Endothelial cell of umbilical vein (primary cell): ENCODE results near the gene BANF2.

Source experiments
- CTCF ChIP-seq, 2 donors: IDR thresholded peaks; 1 replicate in 1 of 2; 2 replicates in 1 of 2; pipeline ENCODE4 v1.5.1; 2011; ENCODE audit warnings: low read length in 2 of 2, mild to moderate bottlenecking in 2 of 2, moderate library complexity in 2 of 2, control low read depth in 1 of 2, inconsistent platforms in 1 of 2, low read depth in 1 of 2; ENCODE audit not compliant: insufficient read depth in 1 of 2; ENCODE audit errors: extremely low read depth in 1 of 2
- JUN ChIP-seq: IDR thresholded peaks from 2 replicates; pipeline ENCODE4 v1.6.1; 2011; ENCODE audit warnings: borderline replicate concordance, low read depth; ENCODE audit not compliant: insufficient read length, insufficient read depth

- TF ChIP-seq CTCF (IDR thresholded peaks at IDR 0.05; ENCODE audit: extremely low read depth in 1 of 2, insufficient read depth in 1 of 2, low read depth in 1 of 2, low read length in 2 of 2) = no peak
- TF ChIP-seq JUN = no peak
These were observed 27.6 kb downstream of the BANF2 start for GRCh38 chr20:17727351-17727750.
